NCI-H524 treated with DMSO at 0.1 percent for 48 hours (cell line): ENCODE results near the gene GOLT1B.

Experiments
- DNase-seq: peaks from one replicate; lab custom pipeline; 2025; lab: John Stamatoyannopoulos, UW

The GOLT1B gene

GRCh38 chr12:21566223-21566906 is 64.8 kb downstream of the GOLT1B start:
- DNase-seq, result no peak

- DNase-seq, result no peak
Measured at GRCh38 chr12:21566907-21567394, 65.4 kb downstream of the GOLT1B start.
